HEK293 (cell line): ENCODE results near the gene MAPRE3.

Source experiments
- SP2 ChIP-seq: fragments of 450-650 bp; formaldehyde crosslinking; IDR thresholded peaks from 2 replicates; pipeline ENCODE4 v1.5.1; 2016; ENCODE audit warnings: missing biosample characterization, missing genetic modification characterization
- SP3 ChIP-seq: fragments of 450-650 bp; formaldehyde crosslinking; IDR thresholded peaks from 2 replicates; pipeline ENCODE4 v1.5.1; 2016; ENCODE audit warnings: missing biosample characterization, missing genetic modification characterization
- SP7 ChIP-seq: fragments of 450-650 bp; formaldehyde crosslinking; IDR thresholded peaks from 2 replicates; pipeline ENCODE4 v1.5.1; 2016; ENCODE audit warnings: missing biosample characterization, missing genetic modification characterization
- ZBTB1 ChIP-seq: fragments of 450-650 bp; formaldehyde crosslinking; IDR thresholded peaks from 2 replicates; pipeline ENCODE4 v1.5.1; 2016; ENCODE audit warnings: missing biosample characterization, missing genetic modification characterization
- ZNF211 ChIP-seq: fragments of 450-650 bp; formaldehyde crosslinking; IDR thresholded peaks from 2 replicates; pipeline ENCODE4 v1.5.1; 2016; ENCODE audit warnings: low read depth, missing biosample characterization, missing genetic modification characterization
- ZNF24 ChIP-seq: fragments of 450-650 bp; formaldehyde crosslinking; IDR thresholded peaks from 2 replicates; pipeline ENCODE4 v1.5.1; 2016; ENCODE audit warnings: missing biosample characterization, missing genetic modification characterization
- ZNF394 ChIP-seq: fragments of 450-650 bp; formaldehyde crosslinking; IDR thresholded peaks from 2 replicates; pipeline ENCODE4 v1.5.1; 2016; ENCODE audit warnings: missing biosample characterization, missing genetic modification characterization, mild to moderate bottlenecking, moderate library complexity, borderline replicate concordance
- ZNF501 ChIP-seq: fragments of 450-650 bp; formaldehyde crosslinking; IDR thresholded peaks from 2 replicates; pipeline ENCODE4 v1.5.1; 2016; ENCODE audit warnings: missing biosample characterization, missing genetic modification characterization
- ZNF776 ChIP-seq: fragments of 450-650 bp; formaldehyde crosslinking; IDR thresholded peaks from 2 replicates; pipeline ENCODE4 v1.5.0; 2017; ENCODE audit warnings: missing biosample characterization, missing genetic modification characterization, borderline replicate concordance
- TF ChIP-seq, protein P1 (sequence below): fragments of 450-650 bp; formaldehyde crosslinking; IDR thresholded peaks from 2 replicates; pipeline ENCODE4 v1.5.1; 2016; ENCODE audit warnings: missing biosample characterization, missing genetic modification characterization
- TF ChIP-seq, protein P2 (sequence below): fragments of 450-650 bp; formaldehyde crosslinking; IDR thresholded peaks from 2 replicates; pipeline ENCODE4 v1.5.1; 2016; ENCODE audit warnings: missing biosample characterization, missing genetic modification characterization
- TF ChIP-seq, protein P3 (sequence below): fragments of 450-650 bp; formaldehyde crosslinking; IDR thresholded peaks from 2 replicates; pipeline ENCODE4 v1.5.1; 2016; ENCODE audit warnings: missing biosample characterization, missing genetic modification characterization

DNA sequence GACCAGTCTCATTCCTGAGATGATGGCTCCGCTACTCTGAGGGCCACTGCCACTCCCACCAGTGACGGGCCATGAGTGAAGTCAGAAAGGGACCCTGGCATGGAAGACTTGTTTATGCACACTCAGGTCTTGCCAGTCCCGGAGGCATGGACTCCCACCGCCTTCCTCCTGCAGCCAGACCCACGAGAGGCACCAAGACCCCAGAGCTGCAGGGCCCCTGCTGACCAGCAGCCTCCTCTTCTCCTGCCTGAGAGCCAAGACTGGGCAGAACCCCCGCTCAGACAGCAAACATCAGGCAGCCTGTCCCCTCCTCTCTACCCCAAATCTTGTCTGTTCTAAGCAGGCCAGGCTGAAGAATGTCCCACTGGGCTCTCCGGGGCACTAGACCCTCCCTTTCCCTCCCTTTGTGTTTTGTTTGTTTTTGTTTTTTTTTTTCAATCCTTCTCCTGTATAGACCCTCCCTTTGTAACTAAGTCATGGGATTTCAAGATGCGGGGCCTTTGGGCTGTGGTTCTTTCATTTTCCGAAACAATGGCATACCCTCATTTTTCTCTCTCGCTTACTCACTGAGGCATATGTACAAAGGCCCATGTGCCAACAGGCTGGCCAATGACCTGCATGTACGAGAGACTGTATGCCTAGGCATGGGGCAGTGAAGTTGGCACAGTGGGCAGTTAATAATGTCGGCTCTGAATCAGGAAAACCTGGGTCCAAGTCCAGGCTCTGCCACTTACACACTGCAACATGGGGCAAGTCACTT, 24.3 kb upstream of the MAPRE3 start:
- TF ChIP-seq, protein P1, sequence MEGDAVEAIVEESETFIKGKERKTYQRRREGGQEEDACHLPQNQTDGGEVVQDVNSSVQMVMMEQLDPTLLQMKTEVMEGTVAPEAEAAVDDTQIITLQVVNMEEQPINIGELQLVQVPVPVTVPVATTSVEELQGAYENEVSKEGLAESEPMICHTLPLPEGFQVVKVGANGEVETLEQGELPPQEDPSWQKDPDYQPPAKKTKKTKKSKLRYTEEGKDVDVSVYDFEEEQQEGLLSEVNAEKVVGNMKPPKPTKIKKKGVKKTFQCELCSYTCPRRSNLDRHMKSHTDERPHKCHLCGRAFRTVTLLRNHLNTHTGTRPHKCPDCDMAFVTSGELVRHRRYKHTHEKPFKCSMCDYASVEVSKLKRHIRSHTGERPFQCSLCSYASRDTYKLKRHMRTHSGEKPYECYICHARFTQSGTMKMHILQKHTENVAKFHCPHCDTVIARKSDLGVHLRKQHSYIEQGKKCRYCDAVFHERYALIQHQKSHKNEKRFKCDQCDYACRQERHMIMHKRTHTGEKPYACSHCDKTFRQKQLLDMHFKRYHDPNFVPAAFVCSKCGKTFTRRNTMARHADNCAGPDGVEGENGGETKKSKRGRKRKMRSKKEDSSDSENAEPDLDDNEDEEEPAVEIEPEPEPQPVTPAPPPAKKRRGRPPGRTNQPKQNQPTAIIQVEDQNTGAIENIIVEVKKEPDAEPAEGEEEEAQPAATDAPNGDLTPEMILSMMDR (tag by site-specific recombination): no peak
- TF ChIP-seq ZNF211 (tag by site-specific recombination) (no peak), ZNF24 (tag by site-specific recombination) (no peak), ZNF394 (tag by site-specific recombination) (no peak), SP3 (no peak), ZNF501 (tag by site-specific recombination) (no peak), SP2 (tag by site-specific recombination) (no peak), ZBTB1 (tag by site-specific recombination) (no peak), ZNF776 (tag by site-specific recombination) (no peak), SP7 (tag by site-specific recombination) (no peak)
- TF ChIP-seq, protein P2, sequence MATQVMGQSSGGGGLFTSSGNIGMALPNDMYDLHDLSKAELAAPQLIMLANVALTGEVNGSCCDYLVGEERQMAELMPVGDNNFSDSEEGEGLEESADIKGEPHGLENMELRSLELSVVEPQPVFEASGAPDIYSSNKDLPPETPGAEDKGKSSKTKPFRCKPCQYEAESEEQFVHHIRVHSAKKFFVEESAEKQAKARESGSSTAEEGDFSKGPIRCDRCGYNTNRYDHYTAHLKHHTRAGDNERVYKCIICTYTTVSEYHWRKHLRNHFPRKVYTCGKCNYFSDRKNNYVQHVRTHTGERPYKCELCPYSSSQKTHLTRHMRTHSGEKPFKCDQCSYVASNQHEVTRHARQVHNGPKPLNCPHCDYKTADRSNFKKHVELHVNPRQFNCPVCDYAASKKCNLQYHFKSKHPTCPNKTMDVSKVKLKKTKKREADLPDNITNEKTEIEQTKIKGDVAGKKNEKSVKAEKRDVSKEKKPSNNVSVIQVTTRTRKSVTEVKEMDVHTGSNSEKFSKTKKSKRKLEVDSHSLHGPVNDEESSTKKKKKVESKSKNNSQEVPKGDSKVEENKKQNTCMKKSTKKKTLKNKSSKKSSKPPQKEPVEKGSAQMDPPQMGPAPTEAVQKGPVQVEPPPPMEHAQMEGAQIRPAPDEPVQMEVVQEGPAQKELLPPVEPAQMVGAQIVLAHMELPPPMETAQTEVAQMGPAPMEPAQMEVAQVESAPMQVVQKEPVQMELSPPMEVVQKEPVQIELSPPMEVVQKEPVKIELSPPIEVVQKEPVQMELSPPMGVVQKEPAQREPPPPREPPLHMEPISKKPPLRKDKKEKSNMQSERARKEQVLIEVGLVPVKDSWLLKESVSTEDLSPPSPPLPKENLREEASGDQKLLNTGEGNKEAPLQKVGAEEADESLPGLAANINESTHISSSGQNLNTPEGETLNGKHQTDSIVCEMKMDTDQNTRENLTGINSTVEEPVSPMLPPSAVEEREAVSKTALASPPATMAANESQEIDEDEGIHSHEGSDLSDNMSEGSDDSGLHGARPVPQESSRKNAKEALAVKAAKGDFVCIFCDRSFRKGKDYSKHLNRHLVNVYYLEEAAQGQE: no peak
- TF ChIP-seq, protein P3, sequence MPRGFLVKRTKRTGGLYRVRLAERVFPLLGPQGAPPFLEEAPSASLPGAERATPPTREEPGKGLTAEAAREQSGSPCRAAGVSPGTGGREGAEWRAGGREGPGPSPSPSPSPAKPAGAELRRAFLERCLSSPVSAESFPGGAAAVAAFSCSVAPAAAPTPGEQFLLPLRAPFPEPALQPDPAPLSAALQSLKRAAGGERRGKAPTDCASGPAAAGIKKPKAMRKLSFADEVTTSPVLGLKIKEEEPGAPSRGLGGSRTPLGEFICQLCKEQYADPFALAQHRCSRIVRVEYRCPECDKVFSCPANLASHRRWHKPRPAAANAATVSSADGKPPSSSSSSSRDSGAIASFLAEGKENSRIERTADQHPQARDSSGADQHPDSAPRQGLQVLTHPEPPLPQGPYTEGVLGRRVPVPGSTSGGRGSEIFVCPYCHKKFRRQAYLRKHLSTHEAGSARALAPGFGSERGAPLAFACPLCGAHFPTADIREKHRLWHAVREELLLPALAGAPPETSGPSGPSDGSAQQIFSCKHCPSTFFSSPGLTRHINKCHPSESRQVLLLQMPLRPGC: no peak
